Hepatic stellate cell (primary cell): ENCODE results near the gene TMEM121.
"Not testable (repeated sequence)": the region's sequence is repeated elsewhere in the genome, so short reads cannot be mapped to it uniquely, and the experiment has no call there.

Source experiments
- DNase-seq: peaks from one replicate; pipeline ENCODE4 v3.0.0; 2011; ENCODE audit warnings: low spot score

The TMEM121 gene

DNA sequence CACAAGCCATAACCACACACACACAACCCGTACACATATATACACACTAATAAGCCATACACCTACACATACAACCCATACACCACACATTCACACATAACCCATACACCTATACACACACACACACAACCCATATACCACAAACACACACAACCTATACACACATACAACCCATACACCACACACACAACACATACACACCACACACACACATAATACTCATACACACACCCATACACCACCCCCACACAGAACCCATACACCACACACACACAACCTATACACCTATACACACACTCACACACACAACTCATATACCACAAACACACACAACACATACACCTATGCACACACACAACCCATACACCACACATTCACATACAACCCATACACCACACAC is 44.1 kb downstream of the TMEM121 start:
- no peak for DNase-seq

DNA sequence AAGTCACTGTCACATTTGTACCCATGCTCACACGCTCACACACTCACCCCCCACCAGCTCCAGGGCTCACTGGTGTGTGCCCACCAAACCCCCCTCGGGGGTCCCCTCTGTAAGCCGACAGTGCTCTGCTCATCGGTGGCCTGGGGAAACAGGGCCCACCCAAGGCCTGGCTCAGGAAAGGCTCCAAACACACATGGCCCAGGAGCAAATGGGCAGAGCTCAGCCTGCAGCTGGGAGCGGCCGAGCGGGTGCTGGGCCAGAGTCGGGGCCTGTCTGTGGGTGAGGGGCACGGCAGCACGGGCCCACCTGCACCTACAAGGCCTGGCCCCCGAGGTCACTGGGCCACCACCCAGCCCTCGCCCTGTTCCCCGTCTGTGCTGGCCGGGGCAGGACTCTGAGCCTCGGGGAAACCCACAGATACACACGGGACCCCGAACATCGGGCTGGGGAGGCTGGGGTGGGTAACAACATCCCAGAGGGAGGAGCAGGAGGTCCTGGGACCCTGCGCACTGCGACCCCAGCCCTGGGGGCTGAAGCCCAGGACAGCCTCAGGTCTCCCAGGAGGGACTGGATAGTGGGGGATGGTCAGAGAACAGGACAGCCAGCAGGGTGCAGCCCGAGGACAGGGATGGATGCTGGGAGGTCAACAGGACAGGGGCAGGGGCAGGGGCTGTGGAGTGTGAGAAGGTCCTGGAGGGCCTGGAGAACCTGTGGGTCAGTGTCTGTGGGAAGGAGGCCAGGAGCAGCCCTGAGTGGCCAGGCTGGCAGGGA is 45.0 kb downstream of the TMEM121 start:
- DNase-seq, result not testable (repeated sequence)

DNA sequence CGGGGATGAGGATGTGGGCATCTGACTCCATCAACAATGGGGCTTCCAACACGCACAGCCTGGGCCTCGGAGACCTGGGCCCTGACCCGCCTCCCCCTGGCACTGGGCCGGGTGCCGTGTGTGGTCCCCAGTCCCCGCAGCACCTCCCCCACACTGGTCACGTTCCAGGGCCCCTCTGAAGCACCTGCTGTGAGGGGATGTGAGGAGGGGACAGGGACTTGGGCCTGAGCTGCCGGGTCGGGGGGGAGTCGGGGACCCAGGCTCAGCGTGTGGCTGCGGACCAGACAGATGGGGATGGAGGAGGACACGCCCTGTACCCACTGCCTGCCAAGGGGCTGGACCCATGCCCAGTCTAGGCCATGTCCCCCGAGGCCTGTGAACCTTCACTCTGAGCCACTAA is 45.7 kb downstream of the TMEM121 start:
- not testable (repeated sequence) for DNase-seq

DNA sequence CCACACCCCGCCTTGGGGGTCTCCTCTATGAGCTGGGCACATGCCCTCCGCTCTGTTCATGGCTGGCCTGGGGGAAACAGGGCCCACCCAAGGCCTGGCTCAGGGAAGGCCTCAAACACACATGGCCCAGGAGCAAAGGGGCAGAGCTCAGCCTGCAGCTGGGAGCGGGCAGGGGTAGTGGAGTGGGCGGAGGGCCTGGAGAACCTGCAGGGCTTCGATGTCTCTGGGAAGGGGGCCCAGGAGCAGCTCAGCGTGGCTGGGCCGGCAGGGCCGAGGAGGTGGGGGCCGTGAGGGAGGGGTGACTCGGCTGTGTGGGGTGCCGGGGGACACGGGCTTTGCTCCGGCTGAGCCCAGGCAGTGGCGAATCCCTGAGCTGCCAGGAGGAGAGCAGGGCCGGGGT is 47.5 kb downstream of the TMEM121 start:
- not testable (repeated sequence) for DNase-seq

DNA sequence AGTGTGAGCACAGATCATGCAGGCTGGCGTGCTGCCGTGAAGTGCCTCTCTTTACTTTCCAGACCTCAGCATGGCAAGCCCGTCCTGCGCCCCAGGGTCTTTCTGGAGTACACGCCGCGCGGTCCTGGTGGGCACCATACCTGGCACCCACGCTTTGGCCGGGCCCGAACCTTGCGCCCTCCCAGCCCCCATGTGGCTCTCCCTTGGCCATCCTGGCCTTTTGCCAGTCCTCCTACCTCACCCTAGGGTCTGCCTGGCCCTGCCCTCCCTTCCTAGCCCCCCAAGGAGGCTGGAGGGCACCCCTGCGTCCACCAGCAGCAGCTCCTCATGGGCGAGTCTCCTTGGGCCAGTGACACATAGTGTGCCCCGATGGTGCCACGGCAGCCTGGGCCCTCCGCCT is 48.0 kb downstream of the TMEM121 start:
- not testable (repeated sequence) for DNase-seq

DNA sequence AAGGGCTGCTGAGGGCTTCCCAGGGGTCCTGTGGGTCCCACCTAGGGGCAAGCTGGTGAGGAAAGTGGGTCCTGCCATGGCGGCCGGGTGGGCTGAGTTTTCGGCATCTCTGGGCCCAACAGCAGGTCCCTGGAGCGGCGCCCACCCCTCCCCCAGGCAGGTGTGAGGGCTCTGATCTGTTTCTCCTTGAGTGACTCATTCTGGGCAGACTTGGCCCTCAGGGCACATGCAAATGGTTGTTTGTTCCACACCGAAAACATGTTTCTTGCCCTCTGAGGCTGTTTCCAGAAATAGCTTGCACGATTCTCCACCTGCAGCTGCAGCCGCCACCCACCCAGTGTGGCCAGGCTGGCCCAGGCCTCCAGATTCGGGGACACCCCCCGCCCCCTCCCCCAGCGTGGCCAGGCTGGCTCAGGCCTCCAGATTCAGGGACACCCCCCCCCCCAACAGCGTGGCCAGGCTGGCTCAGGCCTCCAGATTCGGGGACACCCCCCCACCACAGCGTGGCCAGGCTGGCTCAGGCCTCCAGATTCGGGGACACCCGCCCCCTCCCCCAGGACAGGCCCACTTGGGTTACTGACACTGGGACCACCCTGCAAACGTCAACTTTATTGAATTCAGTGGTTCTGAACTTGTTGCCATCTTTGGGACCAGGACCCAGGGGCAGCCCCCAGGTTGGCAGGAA is 48.8 kb downstream of the TMEM121 start:
- DNase-seq, result not testable (repeated sequence)

DNA sequence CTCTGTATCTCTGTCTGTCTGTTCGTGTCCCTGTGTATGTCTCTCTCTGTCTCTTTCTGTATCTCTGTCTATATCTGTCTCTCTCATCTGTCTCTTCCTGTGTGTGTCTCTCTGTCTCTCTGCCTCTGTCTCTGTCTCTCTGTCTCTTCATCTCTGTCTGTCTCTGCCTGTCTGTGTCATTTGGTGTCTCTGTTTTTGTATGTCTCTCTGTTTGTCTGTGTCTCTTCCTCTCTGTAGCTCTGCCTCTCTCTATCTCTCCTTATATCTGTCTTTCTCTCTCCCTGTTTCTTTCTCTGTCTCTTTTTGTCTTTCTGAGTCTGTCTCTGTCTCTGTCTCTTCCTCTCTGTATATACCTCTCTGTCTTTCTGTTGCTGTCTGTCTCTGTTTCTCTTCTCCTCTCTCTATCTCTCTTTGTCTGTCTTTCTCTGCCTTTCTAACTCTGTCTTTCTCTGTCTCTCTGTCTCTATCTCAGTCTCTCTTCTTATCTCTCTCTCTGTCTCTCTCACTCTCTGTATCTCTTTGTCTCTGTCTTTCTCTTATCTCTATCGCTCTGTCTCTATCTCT is 50.2 kb downstream of the TMEM121 start:
- no peak for DNase-seq

DNA sequence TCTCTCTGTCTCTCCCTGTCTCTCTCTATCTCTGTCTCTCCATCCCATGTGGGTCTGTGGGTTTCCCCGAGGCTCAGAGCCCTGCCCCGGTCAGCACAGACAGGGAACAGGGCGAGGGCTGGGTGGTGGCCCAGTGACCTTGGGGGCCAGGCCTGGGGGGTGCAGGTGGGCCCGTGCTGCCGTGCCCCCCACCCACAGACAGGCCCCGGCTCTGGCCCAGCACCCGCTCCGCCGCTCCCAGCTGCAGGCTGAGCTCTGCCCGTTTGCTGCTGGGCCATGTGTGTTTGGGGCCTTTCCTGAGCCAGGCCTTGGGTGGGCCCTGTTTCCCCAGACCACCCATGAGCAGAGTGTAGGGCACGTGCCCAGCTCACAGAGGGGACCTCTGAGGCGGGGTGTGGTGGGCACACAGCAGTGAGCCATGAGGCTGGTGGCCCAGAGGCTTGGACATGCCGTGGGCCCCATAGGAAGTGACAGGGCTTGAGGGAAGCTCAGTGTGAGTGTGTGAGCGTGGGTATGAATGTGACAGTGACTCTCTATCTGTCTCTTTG is 51.0 kb downstream of the TMEM121 start:
- DNase-seq, result no peak

DNA sequence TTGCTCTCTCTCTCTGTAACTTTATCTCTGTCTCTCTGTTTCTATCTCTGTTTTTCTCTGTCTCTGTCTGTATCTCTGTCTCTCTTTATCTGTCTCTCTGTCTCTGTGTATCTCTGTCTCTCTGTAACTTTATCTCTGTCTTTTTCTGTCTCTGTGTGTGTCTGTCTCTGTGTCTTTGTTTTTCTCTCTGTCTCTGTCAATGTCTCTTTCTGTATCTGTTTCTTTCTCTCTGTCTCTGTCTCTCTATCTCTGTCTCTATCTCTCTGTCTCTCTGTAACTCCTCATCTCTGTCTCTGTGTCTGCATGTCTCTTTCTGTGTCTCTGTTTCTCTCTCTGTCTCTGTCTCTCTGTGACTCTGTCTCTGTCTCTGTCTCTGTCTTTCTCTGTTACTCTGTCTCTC is 51.7 kb downstream of the TMEM121 start:
- DNase-seq, result no peak

DNA sequence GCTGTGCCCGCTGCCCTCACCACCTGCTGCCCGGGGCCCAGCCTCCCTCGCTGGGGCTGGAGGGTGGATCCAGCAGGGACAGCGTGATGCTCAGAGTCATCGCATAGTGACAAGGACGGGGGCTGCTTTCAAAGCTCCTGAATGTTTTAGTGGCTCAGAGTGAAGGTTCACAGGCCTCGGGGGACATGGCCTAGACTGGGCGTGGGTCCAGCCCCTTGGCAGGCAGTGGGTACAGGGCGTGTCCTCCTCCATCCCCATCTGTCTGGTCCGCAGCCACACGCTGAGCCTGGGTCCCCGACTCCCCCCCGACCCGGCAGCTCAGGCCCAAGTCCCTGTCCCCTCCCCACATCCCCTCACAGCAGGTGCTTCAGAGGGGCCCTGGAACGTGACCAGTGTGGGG is 52.8 kb downstream of the TMEM121 start:
- DNase-seq, result not testable (repeated sequence)
